HepG2 (cell line): ENCODE measurements around the gene IGFL1. TPM values are rescaled to one million over a fixed set of nuclear protein-coding genes. Genes with fewer than 3 reads are reported as not detected.

Experiments
- ATAC-seq: fragments of 200-7000 bp; cut with Tn5 transposase; 3 replicates; pipeline ENCODE4 v1.9.1; 2020; ENCODE audit warnings: mild to moderate bottlenecking, moderate library complexity
- BruUV-seq: library from RNA; stranded (reverse); fragments of 400-500 nt; replicated peaks from 2 replicates; lab custom pipeline; 2021; lab: Mats Ljungman, UMichigan
- CTCF ChIA-PET: fragments of 300-600 bp; formaldehyde crosslinking; extraction: SDS; loops from one replicate; lab custom pipeline; 2021; ENCODE audit warnings: low total read pairs, inconsistent platforms, low intra/inter-chr PET ratio; lab: Yijun Ruan, JAX
- POLR2A ChIA-PET: fragments of 350-600 bp; sonication (Branson Sonifier 250); formaldehyde crosslinking; loops from one replicate; lab custom pipeline; 2020; ENCODE audit warnings: antibody characterized with exemption, inconsistent platforms; lab: Yijun Ruan, JAX
- DNase-seq: peaks from one replicate; pipeline ENCODE4 v3.0.0-alpha.2; 2015; ENCODE audit warnings: low spot score
- FAIRE-seq: peaks from 3 replicates; lab custom pipeline; 2011; peaks lifted over from hg19 to GRCh38; lab: Jason Lieb, UNC
- H2AFZ ChIP-seq: one replicate; pipeline ENCODE4 v1.6.1; 2011; ENCODE audit warnings: low read length, inconsistent platforms
- H3K27ac ChIP-seq: fragments of 300-600 bp; 3 replicates; pipeline ENCODE4 v1.8.0; 2011; ENCODE audit warnings: mixed run types, mild to moderate bottlenecking, mixed read lengths, low read length, inconsistent platforms; ENCODE audit not compliant: insufficient read depth; ENCODE audit errors: extremely low read length
- H3K27me3 ChIP-seq, 2 experiments: fragments of 200-600 bp in 1 of 2; 2 replicates in 1 of 2; 3 replicates in 1 of 2; pipeline versions ENCODE4 v1.6.0 to v1.8.0; 2011; ENCODE audit warnings: low read length in 2 of 2, mild to moderate bottlenecking in 2 of 2, moderate library complexity in 2 of 2, inconsistent platforms in 1 of 2; ENCODE audit not compliant: insufficient read depth in 2 of 2, control insufficient read depth in 1 of 2
- H3K36me3 ChIP-seq, 2 experiments: fragments of 200-600 bp in 1 of 2; replicated peaks in 1 of 2; 2 replicates in 1 of 2; 3 replicates in 1 of 2; pipeline versions ENCODE4 v1.5.1 to v1.8.0; 2011; ENCODE audit warnings: low read length in 2 of 2, inconsistent platforms in 1 of 2; ENCODE audit not compliant: insufficient read depth in 2 of 2, control insufficient read depth in 1 of 2
- H3K4me1 ChIP-seq: 2 replicates; pipeline ENCODE4 v1.5.1; 2012; ENCODE audit warnings: low read length, inconsistent platforms; ENCODE audit not compliant: insufficient read depth
- H3K4me2 ChIP-seq: 2 replicates; pipeline ENCODE4 v1.6.0; 2011; ENCODE audit warnings: low read depth, low read length, inconsistent platforms
- H3K4me3 ChIP-seq, 3 experiments: fragments of 200-600 bp in 1 of 3; sonication (generic), shearing (Covaris generic) in 1 of 3; replicated peaks in 1 of 3; 2 replicates each; pipeline ENCODE4 v1.5.1; 2011 to 2016; ENCODE audit warnings: low read length in 3 of 3, inconsistent platforms in 2 of 3, low read depth in 2 of 3, mild to moderate bottlenecking in 2 of 3, control low read depth in 1 of 3, mixed read lengths in 1 of 3; ENCODE audit not compliant: insufficient read depth in 1 of 3
- H3K79me2 ChIP-seq: one replicate; pipeline ENCODE4 v1.6.1; 2011; ENCODE audit warnings: low read length, inconsistent platforms; ENCODE audit not compliant: insufficient read depth
- H3K9ac ChIP-seq: 2 replicates; pipeline ENCODE4 v1.6.0; 2011; ENCODE audit warnings: mild to moderate bottlenecking, low read depth, low read length, inconsistent platforms; ENCODE audit not compliant: insufficient read depth
- H3K9me3 ChIP-seq: 2 replicates; pipeline ENCODE4 v1.5.1; 2012; ENCODE audit warnings: mild to moderate bottlenecking, low read length
- H4K20me1 ChIP-seq: 2 replicates; pipeline ENCODE4 v1.6.0; 2011; ENCODE audit warnings: inconsistent platforms, mild to moderate bottlenecking, low read length, moderate library complexity; ENCODE audit not compliant: insufficient read depth
- ARNTL ChIP-seq: sonication (generic); formaldehyde crosslinking; IDR thresholded peaks from 2 replicates; pipeline ENCODE4 v1.4.0; 2020; ENCODE audit warnings: mild to moderate bottlenecking, missing genetic modification reagents
- ATF7-NPFF ChIP-seq: sonication (generic); formaldehyde crosslinking; IDR thresholded peaks from 2 replicates; pipeline ENCODE4 v1.8.1; 2023; ENCODE audit warnings: mild to moderate bottlenecking, low read depth, missing genetic modification reagents, moderate library complexity
- BORCS8-MEF2B ChIP-seq: sonication (generic); formaldehyde crosslinking; IDR thresholded peaks from 2 replicates; pipeline ENCODE4 v1.8.0; 2022; ENCODE audit warnings: mild to moderate bottlenecking, missing genetic modification reagents
- CENPBD1 ChIP-seq: sonication (generic); formaldehyde crosslinking; IDR thresholded peaks from 2 replicates; pipeline ENCODE4 v1.8.0; 2022; ENCODE audit warnings: missing genetic modification reagents, low read depth, mild to moderate bottlenecking, borderline replicate concordance
- HBP1 ChIP-seq: IDR thresholded peaks from 2 replicates; pipeline ENCODE4 v1.6.1; 2016; ENCODE audit warnings: low read depth, control low read depth
- HES4 ChIP-seq: sonication (generic); formaldehyde crosslinking; IDR thresholded peaks from 2 replicates; pipeline ENCODE4 v1.9.0; 2021; ENCODE audit warnings: mild to moderate bottlenecking, missing genetic modification reagents, borderline replicate concordance
- KDM3A ChIP-seq: IDR thresholded peaks from 2 replicates; pipeline ENCODE4 v1.6.1; 2018; ENCODE audit warnings: low read depth, missing compliant biosample characterization
- MED1 ChIP-seq: sonication (generic); formaldehyde crosslinking; IDR thresholded peaks from 2 replicates; pipeline ENCODE4 v1.4.0; 2020; ENCODE audit warnings: missing genetic modification reagents
- MYNN ChIP-seq: sonication (generic); formaldehyde crosslinking; IDR thresholded peaks from 2 replicates; pipeline ENCODE4 v1.4.0; 2020; ENCODE audit warnings: mild to moderate bottlenecking, low read depth, missing genetic modification reagents
- POLR2G ChIP-seq: fragments of 200-400 bp; formaldehyde crosslinking; IDR thresholded peaks from 2 replicates; pipeline ENCODE4 v1.6.1; 2018; ENCODE audit warnings: mild to moderate bottlenecking, low read depth, low read length, moderate library complexity
- REST ChIP-seq, 2 experiments: IDR thresholded peaks; 2 replicates each; pipeline ENCODE4 v1.6.1; 2011 to 2012; ENCODE audit warnings: low read length in 2 of 2, borderline replicate concordance in 1 of 2, low read depth in 1 of 2, mild to moderate bottlenecking in 1 of 2, moderate library complexity in 1 of 2
- ZBTB26 ChIP-seq: IDR thresholded peaks from 2 replicates; pipeline ENCODE4 v1.6.1; 2016; ENCODE audit warnings: missing compliant biosample characterization, missing genetic modification reagents, borderline replicate concordance
- ZNF557 ChIP-seq: sonication (generic); formaldehyde crosslinking; IDR thresholded peaks from 2 replicates; pipeline ENCODE4 v1.4.0; 2020; ENCODE audit warnings: missing genetic modification reagents
- ZNF598 ChIP-seq: sonication (generic); formaldehyde crosslinking; IDR thresholded peaks from 2 replicates; pipeline ENCODE4 v1.5.1; 2020; ENCODE audit warnings: mild to moderate bottlenecking, missing genetic modification reagents, borderline replicate concordance
- ZNF616 ChIP-seq: sonication (generic); formaldehyde crosslinking; IDR thresholded peaks from 2 replicates; pipeline ENCODE4 v1.5.0; 2020; ENCODE audit warnings: low read depth, mild to moderate bottlenecking, missing genetic modification reagents
- ZNF737 ChIP-seq: sonication (generic); formaldehyde crosslinking; IDR thresholded peaks from 2 replicates; pipeline ENCODE4 v1.5.0; 2020; ENCODE audit warnings: missing genetic modification reagents, mild to moderate bottlenecking, borderline replicate concordance
- ZNF784 ChIP-seq: sonication (generic); formaldehyde crosslinking; IDR thresholded peaks from 2 replicates; pipeline ENCODE4 v1.5.1; 2020; ENCODE audit warnings: missing genetic modification reagents, mild to moderate bottlenecking, borderline replicate concordance
- WGBS: methylation state at CpG from one replicate; pipeline ENCODE4 v1.1.6; 2017; ENCODE audit warnings: low lambda C conversion rate; 5-methylcytosine and 5-hydroxymethylcytosine counted together
- in situ Hi-C: cut with HindIII; loops from 2 replicates; pipeline ENCODE4 v1.10.0; 2017; ENCODE audit warnings: low pct_unique_long_range_greater_than_20kb; ENCODE audit not compliant: extremely low pct_ligation_motif_present
- intact Hi-C: fragments of 100-400 bp; cut with micrococcal nuclease; formaldehyde crosslinking; loops from one replicate; pipeline ENCODE4 v1.10.0; 2022; ENCODE audit not compliant: unreplicated experiment
- polyA plus RNA-seq, 8 experiments: library from polyadenylated mRNA; depleted of rRNA in 3 of 8; stranded (reverse) in 7 of 8; unstranded in 1 of 8; fragments of >200 nt; fragmentation: Illumina TruSeq in 4 of 8; extraction: Trizol in 4 of 8; gene quantifications; 2 replicates each; pipeline versions ENCODE4 v1.2.1 to v1.2.3, GENCODE V29; 2011 to 2016; ENCODE audit warnings: low read depth in 4 of 8, missing spikeins in 1 of 8, mixed read lengths in 1 of 8; ENCODE audit not compliant: insufficient read depth in 1 of 8
- total RNA-seq, 5 experiments: library from RNA; depleted of rRNA; stranded (reverse); fragments of >200 nt; fragmentation: Illumina TruSeq; extraction: Trizol; gene quantifications; 2 replicates each; pipeline ENCODE4 v1.2.3, GENCODE V29; 2016; ENCODE audit warnings: low read depth in 1 of 5

The IGFL1 gene
- total and polyA plus RNA-seq, 2 of the 13 experiments (the other 11 are each of a cell fraction or from before 2014, with no cell fraction given): not detected

- no peaks in the 10 kb centered on the region for H3K4me1 ChIP-seq
- H3K27me3 ChIP-seq: peaks cover 0 to 6% of the 10 kb centered on the region in 2 experiments; a peak in 3 of 5 replicates
- no peak overlapping the region for H3K9ac ChIP-seq
- in situ Hi-C loops: no loop called here
- H3K27ac ChIP-seq: no peak overlapping the region
- FAIRE-seq: no peak
- intact Hi-C loops: no loop called here
- no peaks in the 10 kb centered on the region for H3K79me2 ChIP-seq
- no peaks in the 10 kb centered on the region for H3K9me3 ChIP-seq
- no peaks in the 10 kb centered on the region for H3K36me3 ChIP-seq
- POLR2A ChIA-PET: no interaction called here
- CTCF ChIA-PET: no interaction called here
- ATAC-seq: no peak
- H4K20me1 ChIP-seq: no peaks in the 10 kb centered on the region
- BruUV-seq: no TSS peak
- H3K4me2 ChIP-seq: no peak overlapping the region
- H2AFZ ChIP-seq: no peak overlapping the region
- peak; percentile 23 for DNase-seq
- WGBS: 12% methylated on average over 6 of the region's 6 CpGs
- H3K4me3 ChIP-seq: no peak overlapping the region
- peak; percentile 96 to 97 for TF ChIP-seq REST (IDR thresholded peaks at IDR 0.05; ENCODE audit: borderline replicate concordance in 1 of 2, low read depth in 1 of 2, low read length in 2 of 2)
- TF ChIP-seq POLR2G: no peak
- TF ChIP-seq ATF7-NPFF (CRISPR knock-in tag): no peak
- TF ChIP-seq MED1: peak; percentile 30; the same call in 1 of the 2 replicates
- 0 out of 2 replicates have a peak, but pooled peaks have one; percentile 45 for TF ChIP-seq ZNF557 (CRISPR knock-in tag)
- TF ChIP-seq CENPBD1 (CRISPR knock-in tag): no peak
- TF ChIP-seq BORCS8-MEF2B (CRISPR knock-in tag): 0 out of 2 replicates have a peak, but pooled peaks have one; percentile 37
- TF ChIP-seq HES4 (CRISPR knock-in tag): peak; percentile 65; the same call in 1 of the 2 replicates
- TF ChIP-seq MYNN (CRISPR knock-in tag): no peak
- TF ChIP-seq ZBTB26 (CRISPR knock-in tag): 0 out of 2 replicates have a peak, but pooled peaks have one; percentile 39
- TF ChIP-seq ZNF737 (CRISPR knock-in tag): no peak
- no peak for TF ChIP-seq ZNF616 (CRISPR knock-in tag)
- TF ChIP-seq HBP1 (CRISPR knock-in tag): peak; percentile 63; the same call in 1 of the 2 replicates
- no peak for TF ChIP-seq ZNF598
- TF ChIP-seq ARNTL (CRISPR knock-in tag): no peak
- no peak for TF ChIP-seq ZNF784 (CRISPR knock-in tag)
- TF ChIP-seq KDM3A (CRISPR knock-in tag): no peak
Measured at GRCh38 chr19:46218160-46218559, 11.4 kb upstream of the IGFL1 start.
